Central memory CD8-positive, alpha-beta T cell (primary cell): ENCODE data around the gene MAPK14.
"Not testable (repeated sequence)": the region's sequence is repeated elsewhere in the genome, so short reads cannot be mapped to it uniquely, and the experiment has no call there.

Source experiments
- ATAC-seq: fragments of 150-1000 bp; cut with Tn5 transposase; replicated peaks from 2 replicates; pipeline ENCODE4 v1.10.0; 2022; ENCODE audit warnings: mild to moderate bottlenecking, moderate FRiP score, moderate number of reproducible peaks; ENCODE audit not compliant: poor library complexity, severe bottlenecking; ENCODE audit errors: extremely low read depth
- DNase-seq, 2 donors: peaks; one replicate each; pipeline ENCODE4 v3.0.0; 2021; ENCODE audit warnings: low spot score in 2 of 2
- H3K27ac Mint-ChIP-seq: one replicate; pipeline ENCODE4 v1.8.0; 2022; ENCODE audit warnings: low read depth, mild to moderate bottlenecking, moderate library complexity, mixed read lengths
- H3K27me3 Mint-ChIP-seq: one replicate; pipeline ENCODE4 v1.8.0; 2022; ENCODE audit warnings: mixed read lengths
- H3K36me3 Mint-ChIP-seq: one replicate; pipeline ENCODE4 v1.8.0; 2022; ENCODE audit warnings: mild to moderate bottlenecking, moderate library complexity, mixed read lengths; ENCODE audit not compliant: insufficient read depth
- H3K4me1 Mint-ChIP-seq: one replicate; pipeline ENCODE4 v1.8.0; 2022; ENCODE audit warnings: mixed read lengths
- H3K4me3 Mint-ChIP-seq: one replicate; pipeline ENCODE4 v1.8.0; 2022; ENCODE audit warnings: mild to moderate bottlenecking, moderate library complexity, mixed read lengths
- H3K9me3 Mint-ChIP-seq: one replicate; pipeline ENCODE4 v1.8.0; 2022; ENCODE audit warnings: mixed read lengths

Gene MAPK14

GRCh38 chr6:36025260-36025931 is 2.2 kb upstream of the MAPK14 start:
- H3K36me3 Mint-ChIP-seq, result peaks cover 14% of the 10 kb centered on the region
- peaks cover 14% of the 10 kb centered on the region for H3K4me1 Mint-ChIP-seq
- no peak overlapping the region for H3K27ac Mint-ChIP-seq
- no peak for ATAC-seq
- no peak for DNase-seq
- H3K27me3 Mint-ChIP-seq, result peaks cover 11% of the 10 kb centered on the region
- H3K9me3 Mint-ChIP-seq, result no peaks in the 10 kb centered on the region
- H3K4me3 Mint-ChIP-seq, result no peak overlapping the region

GRCh38 chr6:36025932-36026327 is 1.7 kb upstream of the MAPK14 start:
- Mint-ChIP-seq H3K27me3 (peaks cover 11% of the 10 kb centered on the region), H3K9me3 (no peaks in the 10 kb centered on the region), H3K4me3 (no peak overlapping the region), H3K27ac (no peak overlapping the region), H3K4me1 (peaks cover 14% of the 10 kb centered on the region), H3K36me3 (peaks cover 14% of the 10 kb centered on the region)
- no peak for DNase-seq
- no peak for ATAC-seq

- DNase-seq, result peak in 1 of 2 donors; percentile 26
- Mint-ChIP-seq H3K27me3 (peaks cover 10% of the 10 kb centered on the region), H3K9me3 (no peaks in the 10 kb centered on the region), H3K4me1 (peaks cover 34% of the 10 kb centered on the region), H3K4me3 (peak overlapping the region; percentile 94), H3K27ac (peak overlapping the region; percentile 84), H3K36me3 (peaks cover 14% of the 10 kb centered on the region)
- ATAC-seq, result peak; percentile 38
Measured at GRCh38 chr6:36028088-36028876, 674 bp downstream of the MAPK14 start.

GRCh38 chr6:36028877-36029324 is 1.3 kb downstream of the MAPK14 start:
- Mint-ChIP-seq H3K27ac (peak overlapping the region; percentile 83), H3K4me1 (peaks cover 40% of the 10 kb centered on the region), H3K9me3 (no peaks in the 10 kb centered on the region), H3K4me3 (peak overlapping the region; percentile 94), H3K27me3 (peaks cover 4% of the 10 kb centered on the region), H3K36me3 (peaks cover 14% of the 10 kb centered on the region)
- peak; percentile 27 to 45 for DNase-seq
- ATAC-seq, result peak; percentile 54

GRCh38 chr6:36029464-36029863 is 1.9 kb downstream of the MAPK14 start:
- Mint-ChIP-seq H3K4me1 (peaks cover 44% of the 10 kb centered on the region), H3K4me3 (peak overlapping the region; percentile 94), H3K9me3 (no peaks in the 10 kb centered on the region), H3K27ac (peak overlapping the region; percentile 83), H3K27me3 (no peaks in the 10 kb centered on the region), H3K36me3 (peaks cover 14% of the 10 kb centered on the region)
- ATAC-seq (no peak), DNase-seq (no peak)

- Mint-ChIP-seq H3K4me3 (no peak overlapping the region), H3K9me3 (no peaks in the 10 kb centered on the region), H3K4me1 (peaks cover 57% of the 10 kb centered on the region), H3K27me3 (no peaks in the 10 kb centered on the region), H3K27ac (no peak overlapping the region), H3K36me3 (peaks cover 20% of the 10 kb centered on the region)
- no peak for DNase-seq
- no peak for ATAC-seq
Measured at GRCh38 chr6:36032261-36032660, 4.7 kb downstream of the MAPK14 start.

DNA sequence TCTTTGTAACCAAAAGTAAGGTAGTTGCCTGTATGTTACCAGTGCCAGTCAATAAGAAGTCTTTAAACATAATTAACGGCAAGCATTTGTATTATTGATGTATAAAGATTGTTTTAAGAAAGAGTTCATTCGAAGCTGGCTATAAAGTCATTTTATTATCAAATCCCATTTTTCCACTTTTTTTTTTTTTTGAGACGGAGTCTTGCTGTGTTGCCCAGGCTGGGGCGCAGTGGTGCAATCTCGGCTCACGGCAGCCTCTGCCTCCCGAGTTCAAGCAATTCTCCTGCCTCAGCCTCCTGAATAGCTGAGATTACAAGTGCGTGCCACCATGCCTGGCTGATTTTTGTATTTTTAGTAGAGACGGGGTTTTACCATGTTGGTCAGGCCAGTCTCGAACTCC is 5.5 kb downstream of the MAPK14 start:
- Mint-ChIP-seq H3K36me3 (peaks cover 15% of the 10 kb centered on the region), H3K4me1 (peaks cover 66% of the 10 kb centered on the region)
- not testable (repeated sequence) for H3K4me3 Mint-ChIP-seq, H3K9me3 Mint-ChIP-seq, H3K27me3 Mint-ChIP-seq, H3K27ac Mint-ChIP-seq, ATAC-seq, DNase-seq

DNA sequence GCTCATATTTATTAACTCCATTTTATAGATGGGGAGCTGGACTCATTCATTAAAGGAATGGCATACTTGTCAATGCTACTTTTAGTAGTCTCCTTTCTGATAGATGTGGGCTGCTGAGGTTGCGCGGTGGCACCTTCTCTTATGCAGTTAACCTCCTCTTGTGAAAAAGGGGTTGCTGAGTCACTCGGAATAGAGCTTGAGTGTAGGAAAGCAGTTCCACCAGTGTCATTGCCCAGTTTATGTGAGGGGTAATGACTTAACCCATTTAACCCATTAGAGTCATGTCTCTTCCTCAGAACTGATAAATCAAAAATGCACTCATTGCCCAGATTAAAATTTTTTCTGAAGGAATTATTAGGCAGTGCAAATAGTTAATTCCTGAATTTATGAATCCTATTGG is 6.3 kb downstream of the MAPK14 start:
- DNase-seq (no peak), ATAC-seq (no peak)
- Mint-ChIP-seq H3K4me3 (no peak overlapping the region), H3K27me3 (no peaks in the 10 kb centered on the region), H3K27ac (no peak overlapping the region), H3K9me3 (no peaks in the 10 kb centered on the region), H3K36me3 (peaks cover 10% of the 10 kb centered on the region), H3K4me1 (peaks cover 71% of the 10 kb centered on the region)

- H3K9me3 Mint-ChIP-seq, result no peaks in the 10 kb centered on the region
- no peak for ATAC-seq
- peaks cover 8% of the 10 kb centered on the region for H3K36me3 Mint-ChIP-seq
- no peak overlapping the region for H3K27ac Mint-ChIP-seq
- peaks cover 71% of the 10 kb centered on the region for H3K4me1 Mint-ChIP-seq
- H3K4me3 Mint-ChIP-seq, result peak overlapping the region; percentile 48
- no peak for DNase-seq
- no peaks in the 10 kb centered on the region for H3K27me3 Mint-ChIP-seq
Measured at GRCh38 chr6:36034441-36034840, 6.8 kb downstream of the MAPK14 start.

DNA sequence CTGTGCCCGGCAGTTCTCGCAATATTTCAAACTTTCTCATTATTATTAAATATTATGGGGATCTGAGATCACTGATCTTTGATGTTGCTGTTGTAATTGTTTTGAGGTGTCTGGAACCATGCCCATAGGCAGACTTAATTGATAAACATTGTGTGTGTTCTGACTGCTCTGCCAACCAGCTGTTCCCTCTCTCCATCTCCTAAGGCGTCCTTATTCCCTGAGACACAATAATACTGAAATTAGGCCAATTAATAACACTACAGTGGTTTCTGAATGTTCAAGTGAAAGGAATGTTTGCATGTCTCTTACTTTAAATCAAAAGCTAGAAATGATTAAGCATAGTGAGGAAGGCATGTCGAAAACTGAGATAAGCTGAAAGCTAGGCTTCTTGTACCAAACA is 7.6 kb downstream of the MAPK14 start:
- peak overlapping the region; percentile 16 for H3K27ac Mint-ChIP-seq
- ATAC-seq (no peak), DNase-seq (no peak)
- H3K4me1 Mint-ChIP-seq, result peaks cover 70% of the 10 kb centered on the region
- no peaks in the 10 kb centered on the region for H3K9me3 Mint-ChIP-seq
- H3K36me3 Mint-ChIP-seq, result peaks cover 8% of the 10 kb centered on the region
- peak overlapping the region; percentile 48 for H3K4me3 Mint-ChIP-seq
- H3K27me3 Mint-ChIP-seq, result no peaks in the 10 kb centered on the region

- H3K9me3 Mint-ChIP-seq, result no peaks in the 10 kb centered on the region
- no peaks in the 10 kb centered on the region for H3K27me3 Mint-ChIP-seq
- H3K4me3 Mint-ChIP-seq, result peak overlapping the region; percentile 2
- peaks cover 73% of the 10 kb centered on the region for H3K4me1 Mint-ChIP-seq
- no peak for DNase-seq
- ATAC-seq, result no peak
- H3K36me3 Mint-ChIP-seq, result peaks cover 12% of the 10 kb centered on the region
- H3K27ac Mint-ChIP-seq, result peak overlapping the region; percentile 33
Measured at GRCh38 chr6:36038120-36038876, 10.7 kb downstream of the MAPK14 start.

GRCh38 chr6:36039112-36039511 is 11.5 kb downstream of the MAPK14 start:
- Mint-ChIP-seq H3K4me3 (no peak overlapping the region), H3K27ac (peak overlapping the region; percentile 33), H3K4me1 (peaks cover 65% of the 10 kb centered on the region), H3K27me3 (no peaks in the 10 kb centered on the region), H3K9me3 (no peaks in the 10 kb centered on the region), H3K36me3 (peaks cover 12% of the 10 kb centered on the region)
- ATAC-seq (no peak), DNase-seq (no peak)
